Measurements from ENCODE around the gene AMPD3.
A peak's percentile ranks its signal among the peaks of the same experiment; 100 is the strongest.

The AMPD3 gene

DNA sequence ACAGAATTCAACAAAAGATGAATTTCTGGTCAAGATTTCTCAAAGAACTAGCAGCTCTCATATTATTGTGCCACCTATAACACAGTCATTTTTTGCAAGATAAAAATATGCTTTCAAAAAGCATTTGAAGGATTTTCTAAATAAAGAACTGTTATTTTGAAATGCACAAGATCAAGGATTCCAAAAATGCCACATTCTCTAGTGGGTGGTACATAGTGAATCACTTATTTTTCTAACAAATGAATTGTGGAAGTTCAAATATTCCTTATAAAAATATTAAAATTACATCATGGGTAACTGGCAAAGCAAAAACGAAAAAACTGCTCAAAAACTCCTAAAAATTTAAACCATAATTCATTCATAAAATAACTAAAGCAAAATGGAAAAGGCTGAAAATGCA lies 83.9 kb downstream of the AMPD3 start:
- H3K4me3 ChIP-seq (ENCODE audit: low read depth, low read length): no peak overlapping the region
- TF ChIP-seq, protein P1, sequence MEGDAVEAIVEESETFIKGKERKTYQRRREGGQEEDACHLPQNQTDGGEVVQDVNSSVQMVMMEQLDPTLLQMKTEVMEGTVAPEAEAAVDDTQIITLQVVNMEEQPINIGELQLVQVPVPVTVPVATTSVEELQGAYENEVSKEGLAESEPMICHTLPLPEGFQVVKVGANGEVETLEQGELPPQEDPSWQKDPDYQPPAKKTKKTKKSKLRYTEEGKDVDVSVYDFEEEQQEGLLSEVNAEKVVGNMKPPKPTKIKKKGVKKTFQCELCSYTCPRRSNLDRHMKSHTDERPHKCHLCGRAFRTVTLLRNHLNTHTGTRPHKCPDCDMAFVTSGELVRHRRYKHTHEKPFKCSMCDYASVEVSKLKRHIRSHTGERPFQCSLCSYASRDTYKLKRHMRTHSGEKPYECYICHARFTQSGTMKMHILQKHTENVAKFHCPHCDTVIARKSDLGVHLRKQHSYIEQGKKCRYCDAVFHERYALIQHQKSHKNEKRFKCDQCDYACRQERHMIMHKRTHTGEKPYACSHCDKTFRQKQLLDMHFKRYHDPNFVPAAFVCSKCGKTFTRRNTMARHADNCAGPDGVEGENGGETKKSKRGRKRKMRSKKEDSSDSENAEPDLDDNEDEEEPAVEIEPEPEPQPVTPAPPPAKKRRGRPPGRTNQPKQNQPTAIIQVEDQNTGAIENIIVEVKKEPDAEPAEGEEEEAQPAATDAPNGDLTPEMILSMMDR (IDR thresholded peaks at IDR 0.05; ENCODE audit: borderline replicate concordance, insufficient read depth, low read depth, low read length): no peak

DNA sequence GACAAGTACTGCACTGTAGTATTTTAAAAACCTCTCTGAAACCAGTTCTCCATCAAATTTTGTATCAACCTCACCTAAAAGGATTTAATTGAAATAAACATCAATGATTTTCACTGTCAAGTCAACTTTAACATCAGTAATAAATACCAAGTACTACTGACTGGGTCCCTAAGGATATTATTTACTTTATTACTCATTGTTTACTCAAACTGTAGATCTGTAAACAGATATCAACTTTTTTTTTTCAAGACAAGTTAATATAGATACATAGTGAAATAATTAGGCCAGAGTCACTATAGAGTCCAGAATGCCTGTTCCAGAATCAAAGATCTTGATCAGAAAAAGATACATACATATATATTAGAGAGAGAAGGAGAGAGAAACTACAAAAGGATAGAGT lies 84.3 kb downstream of the AMPD3 start:
- TF ChIP-seq, protein P1 (IDR thresholded peaks at IDR 0.05; ENCODE audit: borderline replicate concordance, insufficient read depth, low read depth, low read length): no peak
- no peak overlapping the region for H3K4me3 ChIP-seq (ENCODE audit: low read depth, low read length)

DNA sequence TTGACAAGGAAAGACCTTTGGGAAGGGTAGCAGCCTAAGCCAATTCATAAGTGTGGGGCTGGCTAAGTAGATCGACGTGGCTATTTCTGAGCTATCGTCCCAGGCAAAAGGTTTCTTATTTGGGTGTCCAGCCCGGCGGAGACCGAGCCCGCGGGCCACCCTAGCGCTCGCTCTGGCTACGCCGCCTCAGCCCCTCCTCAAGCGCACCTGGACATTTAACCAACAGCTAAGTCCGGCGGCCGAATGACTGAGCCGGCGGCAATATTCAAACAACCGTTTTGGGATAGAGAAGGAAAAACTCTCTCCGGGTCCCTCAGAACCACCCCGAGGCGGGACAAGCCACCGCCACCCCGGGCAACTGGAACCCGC lies 85.5 kb downstream of the AMPD3 start:
- peak overlapping the region; percentile 92 for H3K4me3 ChIP-seq (ENCODE audit: low read depth, low read length)
- TF ChIP-seq, protein P1 (IDR thresholded peaks at IDR 0.05; ENCODE audit: borderline replicate concordance, insufficient read depth, low read depth, low read length): no peak

DNA sequence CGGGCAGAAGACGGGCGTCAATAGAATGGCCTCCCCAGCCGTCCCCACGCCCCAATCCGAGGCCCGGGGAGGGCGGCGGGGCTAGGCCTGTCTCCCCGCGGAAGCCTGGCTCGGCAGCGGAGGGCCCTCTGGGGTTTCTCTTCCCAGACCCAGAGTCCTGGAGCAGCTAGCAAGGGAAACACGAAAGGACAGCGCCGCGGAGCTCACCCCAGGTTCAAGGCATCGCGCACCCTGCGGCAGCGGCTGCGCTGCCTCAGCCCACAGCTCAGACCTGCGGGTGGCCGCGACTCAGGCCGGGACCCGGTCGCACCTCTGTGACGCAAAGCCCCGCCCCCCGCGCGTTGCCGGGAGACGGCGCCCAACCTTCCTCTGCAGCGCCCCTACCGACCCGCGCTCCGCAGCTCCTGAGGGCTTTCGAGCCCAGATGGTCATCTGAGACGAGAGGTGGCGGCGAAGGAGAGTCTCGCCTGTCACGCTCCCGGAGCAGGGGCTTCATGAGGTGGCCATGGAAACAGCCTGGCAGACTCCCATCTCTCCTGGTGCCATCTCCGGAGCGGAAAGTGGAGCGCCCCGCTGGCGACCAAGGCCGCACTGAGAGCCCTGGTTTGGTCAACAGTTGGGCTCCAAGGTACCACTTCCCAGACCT lies 86.0 kb downstream of the AMPD3 start, which contains the start of gene RNF141:
TSS of gene RNF141 (minus strand) at position 273 of the 646 bp plus-strand sequence. CDS start 7,029 bp downstream, outside the sequence.
- H3K4me3 ChIP-seq (ENCODE audit: low read depth, low read length): peak within 1 kb of the TSS; percentile 92
- TF ChIP-seq, protein P1 (IDR thresholded peaks at IDR 0.05; ENCODE audit: borderline replicate concordance, insufficient read depth, low read depth, low read length): peak; percentile 92

DNA sequence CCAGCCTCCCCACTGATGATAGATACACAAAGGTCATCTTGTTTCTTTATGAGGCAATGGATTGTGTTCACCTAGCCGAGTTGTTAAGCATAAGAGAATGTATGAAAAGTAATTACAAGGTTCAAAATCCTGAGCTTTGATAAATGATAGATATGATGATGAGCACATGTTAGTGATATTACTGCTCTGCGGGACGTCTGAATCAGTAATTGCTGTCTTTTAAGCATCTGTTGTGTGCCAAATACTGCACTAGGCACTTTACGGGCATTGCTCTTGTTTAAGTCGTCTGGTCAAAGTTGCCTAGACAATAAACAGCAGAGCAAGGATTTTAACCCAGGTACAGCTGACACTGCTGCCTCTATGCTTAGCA lies 86.5 kb downstream of the AMPD3 start:
- TF ChIP-seq, protein P1 (IDR thresholded peaks at IDR 0.05; ENCODE audit: borderline replicate concordance, insufficient read depth, low read depth, low read length): no peak
- peak overlapping the region; percentile 92 for H3K4me3 ChIP-seq (ENCODE audit: low read depth, low read length)

DNA sequence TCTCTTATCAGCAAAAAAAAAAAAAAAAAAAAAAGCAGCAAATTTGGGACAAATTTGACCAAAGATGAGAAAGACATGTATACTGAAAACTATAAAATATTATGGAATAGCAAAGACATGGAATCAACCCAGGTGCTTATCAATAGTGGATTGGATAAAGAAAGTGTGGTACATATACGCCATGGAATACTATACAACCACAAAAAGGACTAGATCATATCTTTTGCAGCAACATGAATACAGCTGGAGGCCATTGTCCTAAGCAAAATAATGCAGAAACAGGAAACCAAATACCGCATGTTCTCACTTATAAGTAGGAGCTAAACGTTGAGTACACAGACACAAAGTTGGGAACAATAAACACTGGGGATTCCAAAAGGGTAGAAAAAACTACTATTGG lies 87.7 kb downstream of the AMPD3 start:
- H3K4me3 ChIP-seq (ENCODE audit: low read depth, low read length): no peak overlapping the region
- TF ChIP-seq, protein P1 (IDR thresholded peaks at IDR 0.05; ENCODE audit: borderline replicate concordance, insufficient read depth, low read depth, low read length): no peak

DNA sequence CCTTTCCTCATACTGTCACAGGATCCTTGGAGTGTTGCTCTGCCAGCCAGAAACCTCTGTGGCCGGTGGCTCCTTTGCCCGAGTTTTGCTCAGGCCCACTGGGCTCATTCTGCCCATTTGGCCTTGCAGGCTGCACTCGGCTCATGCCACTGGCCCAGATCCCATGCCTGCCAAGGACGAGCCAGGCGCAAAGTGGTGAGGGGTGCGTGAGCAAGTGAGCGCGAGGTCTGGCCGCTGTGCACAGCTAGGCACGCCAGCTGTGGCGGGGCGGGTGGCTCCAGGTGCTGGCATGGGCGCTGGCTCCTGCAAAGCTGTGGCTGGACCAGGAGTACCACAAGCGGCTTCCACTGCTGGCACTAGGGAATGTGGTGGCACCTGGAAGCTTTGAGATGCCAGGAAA lies 88.7 kb downstream of the AMPD3 start:
- H3K4me3 ChIP-seq (ENCODE audit: low read depth, low read length): no peak overlapping the region
- TF ChIP-seq, protein P1 (IDR thresholded peaks at IDR 0.05; ENCODE audit: borderline replicate concordance, insufficient read depth, low read depth, low read length): no peak

All from GM12875 (cell line).